Keratinocyte (primary cell): Measurements from ENCODE around the gene CDC23. TPM values are rescaled to one million over a fixed set of nuclear protein-coding genes. Genes with fewer than 3 reads are reported as not detected.
"Not testable (repeated sequence)": the region's sequence is repeated elsewhere in the genome, so short reads cannot be mapped to it uniquely, and the experiment has no call there.

Source experiments
- DNase-seq: peaks from one replicate; pipeline ENCODE4 v3.0.0-alpha.2; 2011; ENCODE audit warnings: low read depth, missing footprints, low spot score
- FAIRE-seq: peaks from 2 replicates; lab custom pipeline; 2011; peaks lifted over from hg19 to GRCh38; lab: Jason Lieb, UNC
- H2AFZ ChIP-seq: 2 replicates; pipeline ENCODE4 v1.6.0; 2012; ENCODE audit warnings: low read length, control low read depth, inconsistent platforms; ENCODE audit not compliant: control insufficient read depth
- H3K27ac ChIP-seq: 2 replicates; pipeline ENCODE4 v1.5.1; 2011; ENCODE audit warnings: low read length; ENCODE audit not compliant: control insufficient read depth, insufficient read depth
- H3K27me3 ChIP-seq: 3 replicates; pipeline ENCODE4 v1.6.0; 2011; ENCODE audit warnings: low read length; ENCODE audit not compliant: control insufficient read depth, insufficient read depth; ENCODE audit errors: extremely low read depth
- H3K36me3 ChIP-seq, 2 experiments: 2 replicates in 1 of 2; 3 replicates in 1 of 2; pipeline ENCODE4 v1.5.1; 2011; ENCODE audit warnings: low read length in 2 of 2, mild to moderate bottlenecking in 1 of 2; ENCODE audit not compliant: control insufficient read depth in 2 of 2, insufficient read depth in 2 of 2; ENCODE audit errors: extremely low read depth in 1 of 2
- H3K4me1 ChIP-seq: 3 replicates; pipeline ENCODE4 v1.5.1; 2011; ENCODE audit warnings: low read length; ENCODE audit not compliant: control insufficient read depth, insufficient read depth; ENCODE audit errors: extremely low read depth
- H3K4me2 ChIP-seq: 3 replicates; pipeline ENCODE4 v1.6.0; 2011; ENCODE audit warnings: low read depth, low read length; ENCODE audit not compliant: control insufficient read depth, insufficient read depth; ENCODE audit errors: extremely low read depth
- H3K4me3 ChIP-seq, 3 experiments: fragments of 200-600 bp in 1 of 3; sonication (generic) in 1 of 3; 2 replicates in 2 of 3; 3 replicates in 1 of 3; pipeline ENCODE4 v1.5.1; 2011 to 2016; ENCODE audit warnings: low read length in 3 of 3, mild to moderate bottlenecking in 3 of 3, control low read depth in 2 of 3, inconsistent platforms in 1 of 3, low read depth in 1 of 3, mixed read lengths in 1 of 3, mixed run types in 1 of 3, moderate library complexity in 1 of 3; ENCODE audit not compliant: control insufficient read depth in 2 of 3, insufficient read depth in 2 of 3; ENCODE audit errors: extremely low read depth in 1 of 3
- H3K79me2 ChIP-seq: 2 replicates; pipeline ENCODE4 v1.6.0; 2012; ENCODE audit warnings: low read length; ENCODE audit not compliant: control insufficient read depth, insufficient read depth
- H3K9ac ChIP-seq: 3 replicates; pipeline ENCODE4 v1.6.0; 2011; ENCODE audit warnings: low read length; ENCODE audit not compliant: control insufficient read depth, insufficient read depth; ENCODE audit errors: extremely low read depth
- H3K9me1 ChIP-seq: 3 replicates; pipeline ENCODE4 v1.6.0; 2011; ENCODE audit warnings: low read length; ENCODE audit not compliant: control insufficient read depth, insufficient read depth; ENCODE audit errors: extremely low read depth
- H3K9me3 ChIP-seq: 2 replicates; pipeline ENCODE4 v1.5.1; 2012; ENCODE audit warnings: low read depth, low read length; ENCODE audit not compliant: control insufficient read depth
- H4K20me1 ChIP-seq: 3 replicates; pipeline ENCODE4 v1.6.0; 2011; ENCODE audit warnings: low read length; ENCODE audit not compliant: control insufficient read depth, insufficient read depth; ENCODE audit errors: extremely low read depth
- EZH2 ChIP-seq: IDR thresholded peaks from one replicate; pipeline ENCODE4 v1.6.1; 2012; ENCODE audit warnings: inconsistent platforms, mild to moderate bottlenecking, low read length, moderate library complexity
- dilution Hi-C: fragments of 300-500 bp; cut with MboI; formaldehyde crosslinking; loops from one replicate; pipeline ENCODE4 v1.7.0; 2020; ENCODE audit warnings: low sequenced_read_pairs; ENCODE audit not compliant: extremely low pct_ligation_motif_present
- polyA plus RNA-seq, 5 experiments: library from polyadenylated mRNA; depleted of rRNA in 3 of 5; stranded (reverse) in 3 of 5; stranded (forward) in 1 of 5; unstranded in 1 of 5; fragments of >200 nt; gene quantifications; 1 replicate in 1 of 5; 2 replicates in 3 of 5; 3 replicates in 1 of 5; pipeline versions ENCODE4 v1.2.1 to v1.2.3, GENCODE V29; 2011 to 2012; ENCODE audit warnings: missing spikeins in 2 of 5, low read depth in 1 of 5, low replicate concordance in 1 of 5
- TF ChIP-seq, protein P1 (sequence below), 3 experiments: IDR thresholded peaks in 1 of 3; conservative IDR thresholded peaks in 1 of 3; optimal IDR thresholded peaks in 1 of 3; 2 replicates in 2 of 3; 3 replicates in 1 of 3; pipeline versions ENCODE3 to v1.5.1; 2011; ENCODE audit warnings: low read length in 3 of 3, mild to moderate bottlenecking in 3 of 3, moderate library complexity in 2 of 3, control low read depth in 1 of 3, inconsistent platforms in 1 of 3; ENCODE audit not compliant: insufficient read depth in 2 of 3; ENCODE audit errors: extremely low read depth in 1 of 3

The CDC23 gene
- polyA plus RNA-seq, 1 donor (not counting 4 experiments of a cell fraction or from before 2014, with no cell fraction given) = 40.2 TPM

DNA sequence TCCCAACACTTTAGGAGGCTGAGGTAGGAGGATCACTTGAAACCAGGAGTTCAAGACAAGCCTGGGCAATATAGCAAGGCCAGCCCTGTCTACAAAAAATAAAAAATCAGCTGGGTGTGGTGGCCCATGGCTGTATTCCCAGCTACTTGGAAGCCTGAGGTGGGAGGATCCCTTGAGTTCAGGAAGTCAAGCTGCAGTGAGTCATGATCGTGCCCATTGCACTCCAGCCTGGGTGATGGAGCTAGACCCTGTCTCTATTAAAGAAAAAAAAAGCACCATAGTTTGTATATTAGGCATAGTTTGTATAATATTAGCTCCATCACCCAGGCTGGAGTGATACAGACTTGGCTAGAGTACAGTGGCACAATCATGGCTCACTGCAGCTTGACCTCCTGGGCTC, 64.3 kb downstream of the CDC23 start:
- dilution Hi-C loops = no loop called here
- peaks cover 7% of the 10 kb centered on the region for H3K4me1 ChIP-seq
- no peak overlapping the region for H2AFZ ChIP-seq
- no peak overlapping the region for H3K9ac ChIP-seq
- no peaks in the 10 kb centered on the region for H3K36me3 ChIP-seq
- no peak overlapping the region for H3K27ac ChIP-seq
- DNase-seq = peak; percentile 21
- H3K9me1 ChIP-seq = no peaks in the 10 kb centered on the region
- H3K9me3 ChIP-seq = no peaks in the 10 kb centered on the region
- no peak overlapping the region for H3K4me3 ChIP-seq
- peak; percentile 70 for FAIRE-seq
- no peaks in the 10 kb centered on the region for H3K79me2 ChIP-seq
- H4K20me1 ChIP-seq = no peaks in the 10 kb centered on the region
- no peak for TF ChIP-seq EZH2
- TF ChIP-seq, protein P1, sequence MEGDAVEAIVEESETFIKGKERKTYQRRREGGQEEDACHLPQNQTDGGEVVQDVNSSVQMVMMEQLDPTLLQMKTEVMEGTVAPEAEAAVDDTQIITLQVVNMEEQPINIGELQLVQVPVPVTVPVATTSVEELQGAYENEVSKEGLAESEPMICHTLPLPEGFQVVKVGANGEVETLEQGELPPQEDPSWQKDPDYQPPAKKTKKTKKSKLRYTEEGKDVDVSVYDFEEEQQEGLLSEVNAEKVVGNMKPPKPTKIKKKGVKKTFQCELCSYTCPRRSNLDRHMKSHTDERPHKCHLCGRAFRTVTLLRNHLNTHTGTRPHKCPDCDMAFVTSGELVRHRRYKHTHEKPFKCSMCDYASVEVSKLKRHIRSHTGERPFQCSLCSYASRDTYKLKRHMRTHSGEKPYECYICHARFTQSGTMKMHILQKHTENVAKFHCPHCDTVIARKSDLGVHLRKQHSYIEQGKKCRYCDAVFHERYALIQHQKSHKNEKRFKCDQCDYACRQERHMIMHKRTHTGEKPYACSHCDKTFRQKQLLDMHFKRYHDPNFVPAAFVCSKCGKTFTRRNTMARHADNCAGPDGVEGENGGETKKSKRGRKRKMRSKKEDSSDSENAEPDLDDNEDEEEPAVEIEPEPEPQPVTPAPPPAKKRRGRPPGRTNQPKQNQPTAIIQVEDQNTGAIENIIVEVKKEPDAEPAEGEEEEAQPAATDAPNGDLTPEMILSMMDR (optimal IDR thresholded peaks at IDR 0.05 in 1 of 3, IDR thresholded peaks at IDR 0.05 in 1 of 3, conservative IDR thresholded peaks at IDR 0.05 in 1 of 3; ENCODE audit: extremely low read depth in 1 of 3, insufficient read depth in 2 of 3, low read length in 3 of 3) = no peak
- no peak overlapping the region for H3K4me2 ChIP-seq
- no peaks in the 10 kb centered on the region for H3K27me3 ChIP-seq

DNA sequence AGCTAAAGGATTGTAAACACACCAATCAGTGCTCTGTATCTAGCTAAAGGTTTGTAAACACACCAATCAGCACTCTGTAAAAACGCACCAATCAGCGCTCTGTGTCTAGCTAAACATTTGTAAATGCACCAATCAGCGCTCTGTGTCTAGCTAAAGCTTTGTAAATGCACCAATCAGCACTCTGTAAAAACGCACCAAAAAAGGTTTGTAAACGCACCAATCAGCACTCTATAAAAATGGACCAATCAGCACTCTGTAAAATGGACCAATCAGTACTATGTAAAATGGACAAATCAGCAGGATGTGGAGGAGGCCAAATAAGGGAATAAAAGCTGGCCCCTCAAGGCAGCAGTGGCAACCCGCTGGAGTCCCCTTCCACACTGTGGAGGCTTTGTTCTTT, 69.5 kb downstream of the CDC23 start:
- H3K9ac ChIP-seq, DNase-seq, H3K79me2 ChIP-seq, H3K27me3 ChIP-seq, H3K36me3 ChIP-seq, H2AFZ ChIP-seq, H3K9me1 ChIP-seq, H4K20me1 ChIP-seq, H3K4me2 ChIP-seq, H3K4me3 ChIP-seq, dilution Hi-C loops, H3K27ac ChIP-seq, FAIRE-seq, H3K9me3 ChIP-seq: not testable (repeated sequence)
- peaks cover 18% of the 10 kb centered on the region for H3K4me1 ChIP-seq

DNA sequence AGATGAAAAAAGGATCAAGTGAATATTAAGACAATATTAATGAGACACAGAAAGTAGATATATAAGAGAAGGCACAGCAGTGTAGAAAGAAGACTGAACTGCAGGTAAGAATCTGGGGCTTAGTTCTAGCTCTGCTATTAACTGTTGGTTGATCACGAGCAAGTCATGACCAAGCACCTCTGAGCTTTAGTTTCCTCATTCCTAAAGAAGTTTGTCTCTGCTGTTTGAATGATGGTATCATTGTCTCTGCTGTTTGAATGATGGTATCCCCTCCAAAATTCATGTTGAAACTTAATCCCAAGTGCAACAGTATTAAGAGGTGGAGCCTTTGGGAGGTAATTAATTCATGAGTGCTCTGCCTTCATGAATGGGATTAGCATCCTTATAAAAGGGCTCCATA, 71.4 kb downstream of the CDC23 start:
- Histone ChIP-seq H4K20me1 (no peaks in the 10 kb centered on the region), H3K79me2 (no peaks in the 10 kb centered on the region), H3K27ac (no peak overlapping the region), H3K36me3 (no peaks in the 10 kb centered on the region), H3K27me3 (no peaks in the 10 kb centered on the region), H2AFZ (peak overlapping the region; percentile 21), H3K9ac (no peak overlapping the region), H3K9me1 (no peaks in the 10 kb centered on the region), H3K4me1 (peaks cover 11% of the 10 kb centered on the region), H3K4me3 (no peak overlapping the region), H3K4me2 (no peak overlapping the region), H3K9me3 (no peaks in the 10 kb centered on the region)
- dilution Hi-C loops = no loop called here
- DNase-seq = no peak
- TF ChIP-seq EZH2 = no peak
- TF ChIP-seq, protein P1 (optimal IDR thresholded peaks at IDR 0.05 in 1 of 3, IDR thresholded peaks at IDR 0.05 in 1 of 3, conservative IDR thresholded peaks at IDR 0.05 in 1 of 3; ENCODE audit: extremely low read depth in 1 of 3, insufficient read depth in 2 of 3, low read length in 3 of 3) = no peak
- FAIRE-seq = peak; percentile 67
